Iris pigment epithelial cell (primary cell): ENCODE data around the gene PRLH.

ENCODE experiments used
- DNase-seq: peaks from one replicate; pipeline ENCODE4 v3.0.0-alpha.2; 2011; ENCODE audit warnings: low read depth

Gene PRLH

DNA sequence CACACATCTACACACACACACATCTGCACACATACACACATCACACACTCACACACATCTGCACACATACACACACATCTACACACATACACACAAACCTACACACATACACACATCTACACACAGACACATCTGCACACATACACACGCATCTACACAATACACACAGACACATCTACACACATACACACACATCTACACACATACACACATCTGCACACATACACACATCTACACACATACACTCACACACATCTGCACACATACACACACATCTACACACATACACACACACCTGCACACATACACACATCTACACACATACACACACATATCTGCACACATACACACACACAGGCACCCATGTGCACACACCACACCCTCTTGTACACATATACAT, 400 bp upstream of the PRLH start:
- DNase-seq, result no peak

DNA sequence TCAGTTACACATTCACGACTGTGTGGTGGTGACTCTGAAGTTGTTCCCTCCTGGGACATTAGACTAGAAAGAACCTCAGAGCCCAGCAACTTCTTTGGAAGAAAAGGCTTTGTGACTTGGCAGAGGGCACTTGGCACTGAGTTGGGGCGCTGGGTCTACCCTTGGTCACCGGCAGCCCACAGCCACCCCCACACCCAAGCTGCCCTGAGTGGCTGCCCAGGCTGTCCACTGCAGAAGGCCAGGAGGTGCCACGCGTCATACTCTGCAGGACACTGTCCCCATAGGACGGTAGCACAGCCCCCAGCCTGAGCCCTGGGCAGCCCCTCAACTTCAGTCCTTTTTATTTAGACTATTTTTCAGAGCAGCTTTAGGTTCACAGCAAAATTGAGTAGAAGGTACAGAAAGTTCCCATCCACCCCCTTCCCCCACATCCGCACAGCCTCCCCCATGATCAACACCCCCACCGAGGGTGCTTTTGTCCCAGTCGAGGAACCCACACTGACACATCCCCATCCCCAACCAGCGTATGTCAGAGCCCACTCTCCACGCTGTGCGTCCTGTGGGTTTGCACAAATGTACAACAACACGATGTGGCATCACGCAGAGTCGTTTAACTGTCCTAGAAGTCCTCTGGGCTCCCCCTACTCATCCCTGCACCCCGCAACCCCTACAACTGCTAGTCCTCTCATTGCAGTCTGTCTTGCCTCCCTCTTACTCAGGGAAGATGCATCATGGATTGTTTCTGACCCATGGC, 1.1 kb downstream of the PRLH start:
- DNase-seq, result no peak

DNA sequence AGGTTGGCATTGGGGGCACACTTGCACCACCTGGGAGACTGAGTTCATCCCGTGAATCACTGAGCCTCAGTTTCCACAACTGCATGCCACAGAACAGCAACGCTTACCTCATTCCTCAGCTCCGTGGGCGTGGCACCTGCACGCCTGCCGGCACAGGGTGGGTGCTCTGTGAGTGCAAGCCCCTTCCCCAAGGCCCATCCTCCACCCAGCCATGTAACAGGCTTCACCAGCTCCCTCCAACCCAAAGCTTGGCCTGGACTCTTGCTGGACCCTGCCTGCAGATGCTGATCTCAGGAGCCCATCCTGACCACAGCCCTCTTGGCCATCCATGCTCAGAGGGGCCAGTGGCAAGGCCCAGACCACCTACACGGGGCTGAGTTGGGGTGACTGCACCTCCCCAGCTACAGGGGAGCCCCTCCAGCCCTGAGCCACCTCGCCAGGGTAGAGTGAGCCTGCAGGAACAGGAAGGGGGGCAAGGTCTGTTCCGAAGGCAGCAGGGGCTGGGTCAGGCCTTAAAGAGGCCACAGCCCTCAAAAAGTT, 1.8 kb downstream of the PRLH start:
- DNase-seq, result no peak

DNA sequence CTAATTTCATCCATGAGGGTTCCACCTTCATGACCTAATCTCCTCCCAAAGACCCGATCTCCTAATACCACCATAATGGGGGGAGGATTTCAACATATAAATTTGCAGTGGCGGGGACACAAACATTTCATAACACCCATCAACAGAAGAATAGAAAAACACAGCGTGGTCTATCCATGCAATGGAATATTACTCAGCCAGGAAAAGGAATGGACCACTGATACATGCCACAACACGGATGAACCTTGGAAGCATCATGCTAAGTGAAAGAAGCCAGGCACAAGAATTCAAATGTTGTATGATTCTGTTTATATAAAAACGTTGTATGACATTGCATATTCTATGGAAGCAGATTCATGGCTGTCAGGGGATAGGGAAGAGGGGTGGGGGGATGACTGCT, 2.7 kb downstream of the PRLH start:
- no peak for DNase-seq

DNA sequence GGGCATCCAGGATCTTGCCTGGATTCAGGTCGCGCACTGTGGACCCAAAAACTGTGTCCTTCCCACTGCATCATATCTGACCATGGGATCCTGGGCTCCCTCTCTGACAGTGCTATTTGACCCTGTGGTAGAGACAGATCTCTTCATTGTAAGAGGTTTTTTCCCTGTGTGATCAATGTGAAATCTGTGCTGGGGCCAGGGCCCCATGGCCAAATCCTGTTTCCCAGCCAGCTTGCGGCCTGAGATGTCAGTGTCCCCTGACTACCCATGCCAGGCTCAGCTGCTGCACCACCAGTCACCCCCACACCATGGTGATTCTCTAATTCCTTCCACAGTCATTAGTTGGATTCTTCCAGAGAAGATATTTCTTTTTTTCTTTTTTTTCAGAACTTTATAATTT, 3.5 kb downstream of the PRLH start:
- DNase-seq, result no peak

DNA sequence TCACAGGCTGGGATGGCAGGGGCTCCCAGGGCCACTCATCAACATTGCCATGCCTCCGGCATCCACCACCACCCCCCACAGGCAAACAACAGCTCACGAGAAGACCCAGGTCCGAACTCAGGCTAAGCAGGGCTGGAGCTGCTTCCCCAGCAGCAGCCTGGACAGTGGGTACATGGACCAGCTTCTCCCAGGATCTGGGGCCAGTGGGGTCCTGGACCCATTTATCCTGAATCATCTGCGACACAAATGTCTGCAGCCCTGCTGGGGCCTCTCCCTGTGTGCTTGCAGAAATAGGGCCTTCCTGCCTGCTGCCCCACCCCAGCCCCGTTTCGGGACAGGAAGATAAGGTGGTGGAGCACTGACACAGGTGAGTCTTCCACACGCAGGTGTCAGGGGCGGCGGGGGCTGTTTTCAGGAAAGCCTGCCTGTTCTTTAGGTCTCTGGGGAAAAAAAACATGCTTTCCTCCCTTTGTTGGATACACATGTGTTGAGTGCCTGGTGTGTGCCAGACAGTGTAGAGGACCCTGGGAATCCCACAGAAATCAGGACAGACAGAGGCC, 4.5 kb downstream of the PRLH start:
- no peak for DNase-seq

DNA sequence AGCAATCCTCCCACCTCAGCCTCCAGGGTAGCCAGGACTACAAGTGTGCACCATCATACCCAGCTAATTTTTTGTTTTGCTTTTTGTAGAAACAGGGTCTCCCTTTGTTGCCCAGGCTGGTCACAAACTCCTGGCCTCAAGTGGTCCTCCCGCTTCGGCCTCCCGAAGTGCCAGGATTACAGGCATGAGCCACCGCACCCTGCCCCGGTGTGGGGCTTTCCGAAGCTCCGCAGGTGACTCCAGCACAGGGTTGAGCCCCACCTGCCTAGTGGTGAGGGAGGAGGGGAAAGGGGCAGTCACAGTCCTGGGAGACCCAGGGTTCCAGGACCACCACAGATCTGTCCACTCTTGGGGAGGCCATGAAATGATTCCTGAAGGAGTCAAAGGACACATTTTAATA, 5.2 kb downstream of the PRLH start:
- no peak for DNase-seq

DNA sequence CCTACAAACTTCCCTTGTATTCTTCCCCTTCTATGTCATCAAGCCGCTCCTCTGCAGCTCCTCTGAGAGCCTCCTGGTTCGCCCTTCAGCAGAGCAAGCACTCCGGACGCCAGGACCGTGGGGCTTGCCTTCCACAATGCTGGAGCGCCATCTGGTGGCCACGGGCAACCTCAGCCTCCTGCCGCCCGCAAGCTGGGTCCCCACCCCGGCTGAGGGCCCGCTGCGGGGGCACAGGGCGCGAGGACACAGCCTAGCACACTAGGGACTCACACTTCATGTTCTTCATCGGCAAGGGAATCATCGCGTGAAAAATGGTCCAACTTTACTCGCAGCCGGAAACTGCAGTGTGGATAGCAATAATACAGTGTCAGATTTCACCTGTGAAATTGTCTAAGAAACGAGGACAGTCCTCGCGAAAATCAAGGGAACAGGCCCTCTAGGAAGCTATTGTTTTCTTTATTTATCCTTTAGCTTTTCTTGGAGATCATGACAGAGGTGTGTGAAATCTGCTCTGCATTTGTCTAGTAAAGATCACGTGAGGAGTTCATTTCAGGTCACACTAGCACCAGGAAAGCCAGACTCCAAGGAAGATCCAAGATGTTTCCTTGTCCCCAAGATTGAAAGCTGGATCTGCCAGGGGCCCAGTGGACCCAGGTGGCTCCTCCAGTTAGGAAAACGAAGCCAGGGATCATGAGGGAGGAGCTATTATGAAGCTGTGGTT, 5.8 kb downstream of the PRLH start:
- peak; percentile 89 for DNase-seq

DNA sequence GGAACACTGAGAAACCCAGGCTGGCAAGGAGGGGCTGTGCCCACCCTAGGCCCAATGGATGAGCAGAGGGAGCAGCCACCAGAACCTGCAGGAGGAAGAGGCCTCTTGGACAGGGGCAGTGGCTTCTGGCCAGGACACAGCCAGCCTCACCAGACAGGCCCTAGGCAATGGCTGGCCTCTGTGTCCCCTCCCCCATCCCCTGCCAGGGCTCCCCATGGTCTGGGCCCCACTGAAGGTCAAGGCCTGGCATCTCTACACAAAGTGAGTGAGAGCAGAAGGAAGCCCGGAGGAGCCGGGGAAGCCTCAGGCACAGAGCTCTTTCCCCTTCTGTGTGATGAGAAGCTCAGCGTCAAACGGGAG, 6.3 kb downstream of the PRLH start:
- DNase-seq, result no peak

DNA sequence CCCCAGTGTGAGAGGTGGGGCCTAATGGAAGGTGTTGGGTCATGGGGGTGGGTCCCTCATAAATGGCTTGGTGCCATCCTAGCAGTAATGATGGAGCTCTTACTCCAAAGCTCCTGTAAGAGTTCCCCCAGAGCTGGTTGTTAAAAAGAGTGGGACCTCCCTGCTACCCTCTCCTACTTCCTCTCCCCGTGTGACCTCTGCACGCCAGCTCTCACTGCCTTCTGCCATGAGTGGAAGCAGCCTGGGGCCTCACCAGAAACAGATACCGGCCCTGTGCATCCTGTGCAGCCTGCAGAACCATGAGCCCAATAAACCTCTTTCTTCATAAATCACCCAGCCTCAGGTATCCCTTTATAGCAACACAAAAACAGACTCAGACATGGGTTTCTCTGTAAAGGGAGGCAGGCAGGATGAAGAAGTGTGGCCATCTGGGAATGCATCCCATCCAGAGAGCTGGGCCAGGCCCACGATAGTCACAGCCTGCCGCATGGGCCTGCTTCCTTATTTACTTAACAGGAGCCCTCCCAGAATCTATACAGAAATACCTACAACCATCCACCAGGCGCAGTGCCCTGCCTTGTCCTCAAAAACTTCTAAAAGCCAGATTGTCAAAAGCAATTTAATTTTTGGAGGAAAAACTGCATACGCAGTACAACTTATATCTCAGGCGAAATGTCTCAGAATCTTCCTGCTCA, 7.5 kb downstream of the PRLH start:
- no peak for DNase-seq

DNA sequence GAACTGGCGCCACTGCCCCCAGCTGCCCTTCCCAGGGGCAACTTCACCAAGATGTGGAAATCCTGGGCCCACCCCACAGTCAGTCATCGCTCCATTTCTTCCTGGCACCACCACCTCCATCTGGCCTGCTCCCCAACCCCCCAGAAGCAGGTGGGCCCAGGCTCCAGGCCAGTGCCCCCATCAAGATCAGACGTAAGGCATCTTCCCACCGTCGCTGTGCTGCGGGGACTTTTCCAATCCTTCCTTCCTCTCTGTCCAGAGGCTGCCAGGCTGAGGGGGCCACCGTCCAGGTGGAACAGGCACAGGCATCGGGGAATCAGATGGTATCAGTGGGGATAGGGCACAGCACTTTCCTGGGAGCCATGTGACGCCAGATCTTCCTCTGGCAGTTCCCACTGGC, 8.1 kb downstream of the PRLH start:
- DNase-seq, result no peak

DNA sequence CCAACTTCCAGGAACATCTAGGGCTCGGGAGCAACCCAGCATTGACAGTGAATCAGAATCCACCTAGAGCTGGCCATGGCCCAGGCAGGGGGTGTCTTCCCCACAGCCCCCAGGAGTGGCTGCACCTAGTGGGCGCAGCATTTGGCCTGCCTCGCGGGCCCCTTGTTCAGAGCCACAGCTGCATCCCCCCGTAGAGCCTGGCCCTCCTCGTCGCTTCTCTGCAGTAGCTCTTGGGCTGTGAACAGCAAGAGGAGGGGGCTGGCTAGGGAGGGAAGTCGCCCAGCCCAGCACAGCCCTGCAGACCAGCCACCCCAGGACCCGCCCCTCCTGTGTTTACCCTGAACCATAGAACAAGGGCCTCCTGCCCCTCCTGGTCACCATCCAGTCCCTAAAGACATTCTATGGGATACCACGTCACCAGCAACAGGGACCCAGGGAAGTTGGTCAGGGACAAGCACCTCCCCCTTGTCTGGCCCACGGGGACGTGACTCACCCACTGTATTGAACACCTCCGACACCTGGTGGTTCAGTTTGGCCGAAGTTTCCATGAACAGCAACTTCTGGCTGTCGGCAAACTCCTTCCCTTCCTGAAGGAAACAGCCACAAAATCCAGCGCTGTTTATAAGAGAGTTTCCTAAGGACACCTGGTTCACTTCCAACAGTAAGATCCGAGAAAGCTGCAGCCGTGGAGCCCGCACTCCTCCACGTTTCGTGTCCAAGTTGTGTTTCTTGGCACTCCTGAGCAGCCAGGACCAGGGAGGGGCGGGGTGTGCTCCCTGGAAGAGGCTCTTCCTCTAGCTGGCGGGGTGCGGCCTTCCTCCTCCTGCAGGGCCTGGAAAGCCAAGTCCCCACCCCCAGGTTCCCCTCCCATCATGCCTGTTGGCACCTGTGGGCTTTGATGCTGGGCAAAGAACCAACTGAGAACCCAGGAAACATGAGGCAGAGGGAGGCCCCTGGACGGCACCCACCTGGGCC, 8.8 kb downstream of the PRLH start:
- DNase-seq, result peak; percentile 8

DNA sequence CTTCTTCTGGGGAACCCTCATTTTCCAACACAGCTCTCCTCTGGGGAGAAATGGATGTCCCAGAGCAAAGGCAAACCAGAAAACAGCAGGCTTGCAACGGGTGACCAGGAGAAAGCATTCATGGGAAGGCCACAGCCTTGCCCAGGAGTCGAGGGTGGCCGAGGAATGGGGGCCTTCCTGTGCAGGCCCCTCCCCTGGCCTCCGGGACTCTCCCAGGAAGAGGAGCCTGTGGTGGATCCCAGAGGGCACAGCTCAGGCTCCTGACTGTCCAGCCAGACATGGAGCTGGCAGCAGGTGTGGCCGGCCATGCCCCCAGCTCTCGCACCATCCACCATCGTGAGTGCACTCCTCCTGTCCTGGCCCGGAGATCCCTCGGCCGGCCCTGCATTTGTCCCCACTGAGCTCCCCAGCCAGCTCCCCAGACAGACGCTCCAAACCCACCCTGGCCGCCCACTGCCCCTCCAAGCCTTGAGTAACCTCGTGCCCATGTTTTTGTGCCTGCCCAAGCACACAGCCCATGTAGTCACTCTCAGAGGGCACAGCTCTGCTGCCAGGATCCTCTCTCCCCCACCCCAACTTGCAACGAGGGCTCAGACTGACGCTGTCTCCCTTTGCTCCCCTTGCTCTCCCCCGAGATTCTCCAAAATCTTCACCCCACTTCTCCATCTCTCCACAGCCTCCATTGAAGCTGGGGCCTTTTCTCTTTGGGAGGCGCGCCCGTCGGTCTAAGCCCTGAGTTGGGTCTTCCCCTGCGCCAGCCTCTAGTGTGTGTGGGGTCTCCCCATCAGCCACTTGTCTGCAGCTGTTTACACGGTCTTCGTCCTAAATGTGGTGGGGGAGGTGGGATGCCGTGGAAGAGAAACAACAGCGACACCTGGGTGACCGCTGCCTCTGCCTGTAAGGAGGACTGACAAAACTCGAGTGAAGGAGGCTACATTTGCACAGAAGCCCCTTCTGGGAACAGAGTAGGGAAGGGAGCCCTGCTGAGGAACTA, 9.8 kb downstream of the PRLH start:
- DNase-seq, result no peak

DNA sequence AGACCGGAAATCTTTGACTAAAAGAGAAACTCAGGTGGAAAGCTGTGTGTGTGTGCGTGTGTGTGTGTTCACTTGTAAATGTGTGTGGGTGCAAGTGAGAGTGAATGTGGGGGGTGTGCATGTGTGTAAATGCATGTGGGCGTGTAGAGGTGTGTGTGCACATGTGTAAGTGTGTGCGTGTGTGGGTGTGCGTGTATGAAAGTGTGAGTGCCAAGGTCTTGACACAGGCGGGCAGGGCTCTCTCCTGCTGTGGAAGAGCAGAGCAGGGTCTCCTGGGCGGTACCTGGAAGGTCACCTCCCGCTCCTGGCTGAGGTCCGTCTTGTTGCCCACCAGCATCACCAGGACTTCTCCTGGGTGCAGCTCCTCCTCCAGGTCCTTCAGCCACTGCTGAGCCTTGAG, 10.6 kb downstream of the PRLH start:
- no peak for DNase-seq

DNA sequence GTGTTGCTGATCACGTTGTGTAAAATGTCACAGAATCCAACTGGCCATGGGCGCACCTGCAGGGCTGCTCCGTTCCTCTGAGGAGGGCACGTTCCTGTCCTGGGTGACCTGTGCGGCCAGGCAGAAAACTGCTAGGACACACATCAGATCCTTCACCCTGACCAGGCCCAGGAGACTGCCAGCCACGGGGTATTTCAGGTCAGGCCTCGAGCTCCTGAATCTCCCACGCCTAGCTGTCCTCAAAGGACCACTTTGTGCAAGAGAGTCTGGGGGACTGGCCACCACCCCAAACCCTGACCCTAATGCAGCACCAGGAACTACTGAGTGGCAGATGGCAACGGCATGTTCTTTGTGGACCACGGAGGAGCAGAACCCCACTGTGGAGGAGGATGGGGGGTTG, 11.1 kb downstream of the PRLH start:
- DNase-seq, result no peak

DNA sequence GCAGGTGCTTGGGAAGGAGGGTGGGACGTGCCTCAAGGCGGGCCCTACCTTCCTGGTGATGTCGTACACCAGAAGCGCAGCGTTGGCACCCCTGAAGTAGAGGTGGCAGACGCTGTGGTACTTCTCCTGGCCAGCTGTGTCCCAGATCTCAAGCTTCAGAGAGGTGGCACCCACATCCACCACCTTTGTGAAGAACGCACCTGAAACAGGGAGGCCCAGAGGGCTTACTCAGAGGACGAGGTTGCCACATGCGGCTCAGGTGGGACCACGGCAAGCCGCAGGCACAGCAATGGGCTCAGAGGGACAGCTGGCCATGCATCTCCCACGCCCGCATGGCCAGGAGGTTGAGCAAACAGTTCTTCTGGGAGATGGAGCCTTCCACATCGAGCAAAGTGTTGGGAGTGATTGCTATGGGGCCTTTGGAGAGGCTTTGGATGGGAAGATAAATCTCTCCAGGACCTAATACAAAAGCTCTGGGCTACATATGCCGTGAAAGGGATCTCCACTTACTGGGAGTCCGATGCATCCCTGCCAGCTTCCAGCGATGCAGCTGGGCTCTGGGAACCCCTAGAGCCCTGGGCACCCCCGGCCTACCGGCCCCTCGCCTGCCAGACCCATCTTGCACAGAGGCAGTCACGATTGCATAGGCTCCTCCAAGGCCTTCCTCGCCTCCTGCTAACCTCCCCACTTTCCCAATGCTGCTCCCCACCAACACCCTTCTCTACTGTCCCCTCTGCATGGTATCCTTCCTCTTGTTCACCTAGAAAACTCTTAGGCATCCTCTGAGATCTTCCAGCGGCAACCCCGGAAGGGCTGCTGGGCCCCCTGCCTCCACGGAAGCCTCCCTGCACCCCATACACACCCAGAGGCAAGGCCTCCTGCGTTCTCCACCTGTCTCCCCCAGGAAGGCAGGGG, 11.8 kb downstream of the PRLH start:
- DNase-seq, result no peak

DNA sequence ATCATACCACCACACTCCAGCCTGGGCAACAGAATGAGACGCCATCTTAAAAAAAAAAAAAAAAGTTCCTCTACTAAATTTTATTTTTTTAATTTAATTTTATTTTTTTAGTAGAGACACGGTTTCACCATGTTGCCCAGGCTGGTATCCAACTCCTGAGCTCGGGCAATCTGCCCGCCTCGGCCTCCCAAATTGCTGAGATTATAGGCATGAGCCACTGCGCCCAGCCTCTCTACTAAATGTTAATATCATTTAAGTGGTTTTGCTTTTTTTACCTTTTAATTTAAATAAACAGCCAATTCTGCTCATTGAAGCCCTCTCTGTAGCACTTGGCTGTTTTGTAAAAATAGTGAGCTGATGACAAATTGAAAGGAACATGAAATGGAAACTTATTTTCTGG, 15.0 kb downstream of the PRLH start:
- DNase-seq, result no peak

DNA sequence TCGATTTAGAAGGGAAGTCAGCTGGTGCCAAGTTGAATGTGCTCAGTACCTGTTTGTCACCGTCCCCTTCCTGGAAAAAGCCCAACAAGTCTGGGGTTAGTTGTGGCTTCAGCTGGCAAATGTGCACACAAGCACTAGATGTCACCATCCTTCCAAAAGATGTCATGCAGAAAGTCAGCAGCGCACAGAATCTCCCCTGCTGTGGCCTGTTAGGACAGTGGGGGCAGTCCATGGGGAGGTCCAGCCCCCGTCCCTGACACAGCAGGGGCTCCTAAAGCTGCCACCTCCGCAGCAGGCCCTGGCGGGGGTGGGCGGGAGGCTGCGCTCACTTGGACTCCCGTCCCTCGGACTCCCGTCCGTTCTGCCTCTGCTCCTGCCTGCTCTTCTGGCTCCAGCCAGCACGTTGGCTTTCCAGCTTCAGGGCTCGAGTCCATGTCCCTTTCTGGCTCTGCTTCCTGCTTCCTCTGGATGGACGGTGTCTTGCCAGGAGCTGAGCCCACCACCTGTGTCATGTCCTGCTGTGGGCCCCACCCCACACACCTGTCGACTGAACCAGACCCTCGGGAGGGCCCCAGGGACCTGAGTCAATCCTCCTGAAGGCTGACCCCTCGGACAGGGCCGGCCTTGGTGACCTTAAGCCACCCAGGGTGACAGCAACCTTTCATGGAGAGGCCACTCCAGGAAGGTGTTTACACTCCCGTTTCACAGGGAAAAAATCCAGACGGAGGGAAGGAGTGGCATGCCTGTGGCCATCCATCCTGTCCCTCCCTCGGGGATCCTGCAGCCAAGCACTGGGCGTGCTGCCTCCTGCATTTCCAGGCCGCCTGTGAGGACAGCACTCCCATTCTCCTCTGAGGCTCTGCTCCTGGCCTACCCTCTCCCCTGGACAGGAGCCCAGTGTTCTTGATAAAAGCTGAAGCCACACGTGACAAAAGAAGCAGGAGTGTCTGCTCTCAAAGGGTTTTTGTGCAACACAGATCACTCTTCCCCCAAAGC, 15.7 kb downstream of the PRLH start:
- peak; percentile 57 for DNase-seq
